Myocyte (in vitro differentiated cells): ENCODE results near the gene GAK. TPM values are rescaled to one million over a fixed set of nuclear protein-coding genes. Genes with fewer than 3 reads are reported as not detected.
A peak's percentile ranks its signal among the peaks of the same experiment; 100 is the strongest.
"Not testable (repeated sequence)": the region's sequence is repeated elsewhere in the genome, so short reads cannot be mapped to it uniquely, and the experiment has no call there.

Source experiments
- DNase-seq: peaks from one replicate; pipeline ENCODE4 v3.0.0-alpha.2; 2012; ENCODE audit warnings: low read depth
- total RNA-seq: library from RNA; depleted of rRNA; stranded (reverse); fragments of >200 nt; gene quantifications from 2 replicates; pipeline ENCODE4 v1.2.3, GENCODE V29; 2014

GAK gene
- total RNA-seq, 1 donor from 2014 or later: 46.1 TPM

DNA sequence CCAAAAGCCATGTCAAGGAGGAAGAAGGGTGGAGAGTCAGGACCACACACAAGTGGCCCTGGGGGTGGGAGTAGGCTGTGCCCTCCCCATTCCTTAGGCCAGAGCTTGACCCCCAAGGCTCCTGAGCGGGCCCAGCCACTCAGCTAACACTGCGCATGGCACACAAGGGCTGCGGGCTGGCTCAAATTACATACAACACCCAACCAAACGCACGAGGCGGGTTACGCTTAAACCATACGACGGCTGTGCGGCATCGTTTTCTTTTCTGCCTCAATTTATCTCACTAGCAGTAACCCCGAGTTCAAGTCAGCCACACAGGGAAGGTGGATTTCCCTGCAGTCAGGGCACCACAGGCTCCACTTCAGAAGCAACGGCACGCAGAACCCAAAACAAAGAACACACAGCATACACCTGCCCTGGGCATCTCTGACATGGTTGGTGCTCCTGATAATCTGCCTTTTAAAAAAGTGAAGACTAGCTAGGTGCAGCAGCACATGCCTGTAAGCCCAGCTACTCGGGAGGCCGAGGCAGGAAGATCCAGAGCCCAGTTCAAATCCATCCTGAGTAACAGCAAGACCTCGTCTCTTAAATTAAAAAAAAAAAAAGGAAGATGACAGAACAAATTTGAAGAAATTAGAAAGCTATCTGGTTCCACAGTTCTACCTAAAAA lies 2.9 kb downstream of the GAK start:
- DNase-seq: no peak

- DNase-seq: not testable (repeated sequence)
Measured at GRCh38 chr4:927566-927965, 4.5 kb downstream of the GAK start.

GRCh38 chr4:926538-926937 lies 5.6 kb downstream of the GAK start:
- peak; percentile 31 for DNase-seq

GRCh38 chr4:925771-926500 lies 6.2 kb downstream of the GAK start:
- no peak for DNase-seq

DNA sequence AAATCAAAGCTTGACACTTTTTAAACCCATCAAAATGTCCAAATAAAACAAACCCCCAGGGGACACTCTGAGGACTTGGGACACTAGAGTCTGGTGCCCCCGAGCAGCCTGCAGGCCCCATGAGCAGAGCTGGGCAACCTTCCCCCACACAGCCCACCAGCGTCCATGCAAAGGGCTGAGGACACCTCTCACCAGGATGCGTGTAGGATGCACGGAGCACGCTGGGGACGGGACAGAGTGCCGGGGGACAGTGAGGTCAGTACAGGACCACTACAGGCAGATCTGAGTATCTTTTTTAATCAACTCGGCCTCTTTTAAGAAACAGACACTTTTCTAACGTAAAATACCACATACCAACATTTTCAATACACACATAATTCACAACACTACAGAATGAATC lies 6.9 kb downstream of the GAK start:
- DNase-seq: no peak

- DNase-seq: no peak
Measured at GRCh38 chr4:924107-925096, 7.7 kb downstream of the GAK start.

DNA sequence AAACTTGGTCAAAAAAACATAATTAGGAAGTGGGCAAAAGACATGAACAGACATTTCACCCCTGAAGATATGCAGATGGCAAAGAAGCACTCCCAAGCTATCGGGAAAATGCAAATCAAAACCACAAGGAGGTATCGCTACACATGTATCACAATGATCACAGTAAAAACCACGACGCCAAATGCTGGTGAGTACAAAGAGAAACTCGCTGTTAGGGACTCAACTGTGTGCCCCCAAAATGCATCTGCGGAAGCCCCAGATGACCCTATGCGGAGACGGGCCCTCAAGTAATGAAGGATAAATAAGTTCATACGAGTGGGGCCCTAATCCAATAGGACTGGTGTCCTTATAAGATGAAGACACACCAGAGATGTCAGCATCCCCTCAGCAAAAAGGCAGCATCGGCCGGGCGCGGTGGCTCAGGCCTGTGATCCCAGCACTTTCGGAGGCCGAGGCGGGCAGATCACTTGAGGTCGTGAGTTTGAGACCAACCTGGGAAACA lies 10.2 kb downstream of the GAK start:
- DNase-seq: no peak

DNA sequence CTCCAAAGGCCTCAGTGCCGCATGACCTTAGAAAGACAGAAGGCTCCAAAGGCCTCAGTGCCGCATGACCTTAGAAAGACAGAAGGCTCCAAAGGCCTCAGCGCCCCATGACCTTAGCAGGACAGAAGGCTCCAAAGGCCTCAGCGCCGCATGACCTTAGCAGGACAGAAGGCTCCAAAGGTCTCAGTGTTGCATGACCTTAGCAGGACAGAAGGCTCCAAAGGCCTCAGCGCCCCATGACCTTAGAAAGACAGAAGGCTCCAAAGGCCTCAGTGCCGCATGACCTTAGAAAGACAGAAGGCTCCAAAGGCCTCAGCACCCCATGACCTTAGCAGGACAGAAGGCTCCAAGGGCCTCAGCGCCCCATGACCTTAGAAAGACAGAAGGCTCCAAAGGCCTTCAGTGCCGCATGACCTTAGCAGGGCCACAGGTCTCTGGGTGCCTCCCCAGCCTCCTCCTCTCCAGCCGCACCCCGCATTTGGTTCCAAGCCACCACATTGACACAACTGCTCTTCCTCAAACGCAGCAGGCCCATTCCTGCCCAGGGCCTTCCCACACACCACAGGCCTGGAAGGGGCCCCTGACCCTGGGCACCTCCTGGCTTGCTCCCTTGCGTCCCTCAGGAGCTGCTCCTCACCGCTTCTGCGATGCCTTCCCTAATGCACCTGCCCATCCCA lies 13.0 kb downstream of the GAK start:
- DNase-seq: not testable (repeated sequence)

- not testable (repeated sequence) for DNase-seq
Measured at GRCh38 chr4:918591-918990, 13.5 kb downstream of the GAK start.

DNA sequence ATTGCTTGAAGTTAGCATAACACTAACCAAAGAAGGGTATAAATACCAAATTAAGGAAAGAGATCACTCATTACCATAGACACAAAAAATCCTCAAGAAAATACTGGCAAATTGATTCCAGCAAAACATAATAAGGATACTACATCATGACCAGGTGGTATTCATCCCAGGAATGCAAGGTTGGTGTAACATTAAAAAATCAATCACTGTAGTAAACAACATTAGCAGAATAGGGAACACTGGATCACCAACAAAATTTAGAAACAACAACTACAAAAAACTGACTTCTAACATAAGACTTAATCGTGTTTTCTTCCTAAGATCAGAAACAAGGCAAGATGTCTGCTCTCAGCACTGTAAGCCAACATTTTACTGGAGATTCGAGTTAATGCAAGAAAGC lies 14.1 kb downstream of the GAK start:
- DNase-seq: no peak

DNA sequence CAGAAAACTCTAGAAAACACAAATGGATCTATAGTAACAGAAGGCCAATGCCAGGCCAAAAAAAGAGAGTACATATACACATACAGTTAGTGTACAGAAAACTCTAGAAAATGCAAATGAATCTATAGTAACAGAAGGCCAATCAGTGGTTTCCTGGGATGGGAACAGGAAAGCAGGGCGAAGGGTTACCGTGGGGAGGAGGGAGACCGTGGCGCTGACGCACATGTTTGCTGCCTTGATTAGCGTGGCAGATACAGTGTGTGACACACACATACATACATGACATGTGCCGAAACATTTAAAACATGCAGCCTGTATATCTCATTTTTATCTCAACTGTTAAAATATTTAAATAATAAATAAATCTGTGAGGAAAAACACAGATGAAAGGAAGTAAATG lies 14.7 kb downstream of the GAK start:
- DNase-seq: no peak

GRCh38 chr4:915595-915994 lies 16.5 kb downstream of the GAK start:
- DNase-seq: no peak

DNA sequence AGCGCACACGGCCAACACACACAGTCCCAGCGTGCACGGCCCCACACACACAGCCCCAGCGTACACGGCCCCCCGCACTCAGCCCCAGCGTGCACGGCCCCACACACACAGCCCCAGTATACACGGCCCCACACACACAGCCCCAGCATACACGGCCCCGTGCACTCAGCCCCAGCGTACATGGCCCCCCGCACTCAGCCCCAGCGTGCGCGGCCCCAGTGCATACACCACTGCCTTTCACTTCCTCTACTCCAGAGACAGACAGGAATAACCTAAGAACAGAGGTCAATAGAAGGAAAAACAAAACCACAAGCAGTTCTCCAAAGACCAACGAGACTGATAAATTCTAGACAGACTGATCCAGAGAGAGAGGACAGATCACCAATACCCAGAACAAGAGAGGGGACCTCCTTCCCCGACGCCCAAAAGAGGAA lies 17.1 kb downstream of the GAK start:
- DNase-seq: no peak

GRCh38 chr4:914531-914930 lies 17.6 kb downstream of the GAK start:
- no peak for DNase-seq

GRCh38 chr4:913280-913618 lies 18.9 kb downstream of the GAK start:
- no peak for DNase-seq

DNA sequence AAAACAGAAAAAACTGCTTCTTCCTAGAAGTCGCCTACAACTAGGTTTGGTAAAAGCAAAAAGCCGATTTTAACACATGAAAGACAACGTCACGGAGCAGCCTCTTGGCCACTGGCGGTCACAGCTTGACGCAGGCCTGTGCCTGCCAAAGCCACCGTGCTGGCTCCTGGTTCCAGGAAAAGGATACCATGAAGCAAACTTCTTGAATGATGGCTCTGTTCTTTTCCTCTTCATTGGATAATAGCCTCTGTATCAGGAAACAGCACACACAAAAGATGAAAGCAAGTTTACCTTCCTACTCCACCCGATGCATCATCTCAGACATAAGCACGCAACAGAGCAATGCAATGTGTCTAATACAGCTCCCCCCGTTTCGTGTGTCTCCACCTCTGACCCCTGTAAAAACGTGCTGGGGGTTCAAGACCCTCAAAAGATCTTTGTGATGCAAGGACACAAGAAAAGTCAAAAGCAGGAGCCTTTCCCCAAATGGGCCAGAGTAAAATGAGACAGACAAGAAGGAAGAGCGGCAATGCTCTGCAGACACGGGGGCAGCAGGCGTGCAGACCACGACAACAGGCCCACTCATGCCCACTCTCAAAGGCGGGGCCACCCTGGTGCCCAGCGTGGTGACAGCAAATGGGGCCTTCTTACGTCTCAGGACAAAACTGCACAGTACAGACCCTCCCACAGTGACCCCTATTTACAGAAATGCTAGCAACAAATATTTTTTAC lies 19.4 kb downstream of the GAK start:
- no peak for DNase-seq

GRCh38 chr4:911871-912490 lies 20.1 kb downstream of the GAK start:
- no peak for DNase-seq

- no peak for DNase-seq
Measured at GRCh38 chr4:911221-911751, 20.8 kb downstream of the GAK start.

DNA sequence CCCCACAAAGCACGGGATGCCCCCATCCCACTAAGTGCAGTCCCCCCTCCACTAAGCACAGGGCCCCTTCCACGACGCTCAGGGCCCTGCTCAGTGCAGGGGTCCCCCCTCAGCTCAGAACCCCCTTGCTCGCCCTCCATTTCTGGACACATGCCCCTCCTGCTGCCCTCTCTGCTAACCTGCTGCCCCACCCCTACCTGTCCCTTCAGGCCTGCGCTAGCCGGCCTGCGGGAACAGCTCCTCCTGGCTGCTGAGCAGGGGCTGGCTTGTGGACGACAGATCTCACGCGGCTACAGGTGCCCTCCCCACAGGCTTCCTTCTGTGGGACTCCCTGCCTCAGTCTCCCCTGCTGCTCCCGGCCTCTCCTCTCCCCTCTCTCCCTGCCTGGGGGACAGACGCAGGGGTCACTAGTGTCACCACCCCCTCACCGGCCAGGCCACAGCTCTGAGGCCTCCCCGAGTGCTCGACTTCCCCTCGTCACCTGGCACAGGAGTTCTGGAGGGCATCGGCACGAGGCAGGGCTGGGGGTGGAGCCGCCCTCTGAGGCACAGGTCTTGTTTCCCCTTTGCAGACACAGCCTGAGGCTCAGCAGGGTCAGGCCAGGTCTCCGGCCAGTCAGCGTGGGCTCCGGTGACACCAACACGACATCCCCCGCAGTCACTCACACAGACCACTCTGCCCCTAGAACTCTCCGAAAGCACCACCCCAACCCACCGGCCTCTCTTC lies 21.6 kb downstream of the GAK start:
- no peak for DNase-seq
